Measurements from ENCODE around the gene AGBL4. TPM values are rescaled to one million over a fixed set of nuclear protein-coding genes. Genes with fewer than 3 reads are reported as not detected.

Gene AGBL4
- total and polyA plus RNA-seq, 2 of the 13 experiments (the other 11 are each of a cell fraction or from before 2014, with no cell fraction given) = not detected

DNA sequence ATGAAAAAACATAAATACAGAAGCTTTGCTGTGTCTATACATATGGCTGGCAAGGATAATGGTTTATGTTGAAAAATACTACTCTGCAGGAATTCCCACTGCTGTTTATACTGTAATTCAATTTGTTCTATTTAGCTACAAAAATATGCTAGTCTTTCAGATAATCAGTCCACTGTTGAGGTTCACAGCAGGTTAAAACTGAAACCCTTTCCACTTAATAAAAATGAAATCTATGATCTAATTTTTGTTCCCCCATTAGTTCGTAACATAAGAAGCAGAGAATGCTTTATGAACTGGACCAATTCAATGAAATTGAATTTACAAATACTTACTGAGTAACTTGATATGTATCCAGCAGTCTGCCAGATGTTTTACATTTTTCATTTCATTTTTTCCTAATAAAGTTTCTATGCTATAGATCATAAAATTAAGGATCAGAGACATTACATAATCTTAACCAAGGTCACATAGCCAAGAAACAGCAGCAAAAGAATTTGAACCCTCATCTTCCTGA is 887.0 kb downstream of the AGBL4 start (continued):
- TF ChIP-seq, protein P1, sequence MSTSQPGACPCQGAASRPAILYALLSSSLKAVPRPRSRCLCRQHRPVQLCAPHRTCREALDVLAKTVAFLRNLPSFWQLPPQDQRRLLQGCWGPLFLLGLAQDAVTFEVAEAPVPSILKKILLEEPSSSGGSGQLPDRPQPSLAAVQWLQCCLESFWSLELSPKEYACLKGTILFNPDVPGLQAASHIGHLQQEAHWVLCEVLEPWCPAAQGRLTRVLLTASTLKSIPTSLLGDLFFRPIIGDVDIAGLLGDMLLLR (CRISPR knock-in tag; IDR thresholded peaks at IDR 0.05) = no peak
- TF ChIP-seq, protein P2, sequence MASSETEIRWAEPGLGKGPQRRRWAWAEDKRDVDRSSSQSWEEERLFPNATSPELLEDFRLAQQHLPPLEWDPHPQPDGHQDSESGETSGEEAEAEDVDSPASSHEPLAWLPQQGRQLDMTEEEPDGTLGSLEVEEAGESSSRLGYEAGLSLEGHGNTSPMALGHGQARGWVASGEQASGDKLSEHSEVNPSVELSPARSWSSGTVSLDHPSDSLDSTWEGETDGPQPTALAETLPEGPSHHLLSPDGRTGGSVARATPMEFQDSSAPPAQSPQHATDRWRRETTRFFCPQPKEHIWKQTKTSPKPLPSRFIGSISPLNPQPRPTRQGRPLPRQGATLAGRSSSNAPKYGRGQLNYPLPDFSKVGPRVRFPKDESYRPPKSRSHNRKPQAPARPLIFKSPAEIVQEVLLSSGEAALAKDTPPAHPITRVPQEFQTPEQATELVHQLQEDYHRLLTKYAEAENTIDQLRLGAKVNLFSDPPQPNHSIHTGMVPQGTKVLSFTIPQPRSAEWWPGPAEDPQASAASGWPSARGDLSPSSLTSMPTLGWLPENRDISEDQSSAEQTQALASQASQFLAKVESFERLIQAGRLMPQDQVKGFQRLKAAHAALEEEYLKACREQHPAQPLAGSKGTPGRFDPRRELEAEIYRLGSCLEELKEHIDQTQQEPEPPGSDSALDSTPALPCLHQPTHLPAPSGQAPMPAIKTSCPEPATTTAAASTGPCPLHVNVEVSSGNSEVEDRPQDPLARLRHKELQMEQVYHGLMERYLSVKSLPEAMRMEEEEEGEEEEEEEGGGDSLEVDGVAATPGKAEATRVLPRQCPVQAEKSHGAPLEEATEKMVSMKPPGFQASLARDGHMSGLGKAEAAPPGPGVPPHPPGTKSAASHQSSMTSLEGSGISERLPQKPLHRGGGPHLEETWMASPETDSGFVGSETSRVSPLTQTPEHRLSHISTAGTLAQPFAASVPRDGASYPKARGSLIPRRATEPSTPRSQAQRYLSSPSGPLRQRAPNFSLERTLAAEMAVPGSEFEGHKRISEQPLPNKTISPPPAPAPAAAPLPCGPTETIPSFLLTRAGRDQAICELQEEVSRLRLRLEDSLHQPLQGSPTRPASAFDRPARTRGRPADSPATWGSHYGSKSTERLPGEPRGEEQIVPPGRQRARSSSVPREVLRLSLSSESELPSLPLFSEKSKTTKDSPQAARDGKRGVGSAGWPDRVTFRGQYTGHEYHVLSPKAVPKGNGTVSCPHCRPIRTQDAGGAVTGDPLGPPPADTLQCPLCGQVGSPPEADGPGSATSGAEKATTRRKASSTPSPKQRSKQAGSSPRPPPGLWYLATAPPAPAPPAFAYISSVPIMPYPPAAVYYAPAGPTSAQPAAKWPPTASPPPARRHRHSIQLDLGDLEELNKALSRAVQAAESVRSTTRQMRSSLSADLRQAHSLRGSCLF (CRISPR knock-in tag; IDR thresholded peaks at IDR 0.05; ENCODE audit: borderline replicate concordance) = no peak

DNA sequence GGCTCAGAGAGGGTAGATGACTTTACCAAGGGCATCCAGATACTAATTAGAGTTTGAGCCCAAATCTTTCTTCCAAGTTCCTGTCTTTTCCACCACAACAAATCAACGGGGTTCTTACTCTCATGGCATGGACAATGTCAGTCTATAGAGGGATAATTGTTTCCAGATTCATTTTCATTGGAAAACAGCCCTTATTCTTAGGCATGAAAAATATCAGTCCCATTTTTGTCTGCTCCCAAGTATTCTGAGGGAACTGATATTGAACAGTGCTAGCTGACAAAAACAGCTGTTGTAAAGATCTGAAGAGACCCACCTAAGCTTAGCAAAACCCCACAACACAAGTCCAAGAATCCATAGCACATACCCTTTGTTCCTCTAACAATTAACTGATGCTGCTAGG is 898.0 kb downstream of the AGBL4 start:
- Histone ChIP-seq H3K79me2 (ENCODE audit: insufficient read depth, low read length) (no peaks in the 10 kb centered on the region), H3K27me3 (ENCODE audit: control insufficient read depth in 1 of 2, insufficient read depth in 2 of 2, low read length in 2 of 2) (no peaks in the 10 kb centered on the region; a peak in 1 of 5 replicates), H3K4me2 (ENCODE audit: low read depth, low read length) (no peak overlapping the region), H3K4me1 (ENCODE audit: insufficient read depth, low read length) (no peaks in the 10 kb centered on the region), H4K20me1 (ENCODE audit: insufficient read depth, low read length) (no peaks in the 10 kb centered on the region), H2AFZ (ENCODE audit: low read length) (no peak overlapping the region), H3K9me3 (ENCODE audit: low read length) (peaks cover 67% of the 10 kb centered on the region), H3K27ac (ENCODE audit: extremely low read length, insufficient read depth, low read length) (no peak overlapping the region), H3K4me3 (replicated peaks in 1 of 3; ENCODE audit: insufficient read depth in 1 of 3, low read depth in 2 of 3, low read length in 3 of 3) (no peak overlapping the region), H3K9ac (ENCODE audit: insufficient read depth, low read depth, low read length) (no peak overlapping the region), H3K36me3 (replicated peaks in 1 of 2; ENCODE audit: control insufficient read depth in 1 of 2, insufficient read depth in 2 of 2, low read length in 2 of 2) (no peaks in the 10 kb centered on the region)
- FAIRE-seq (no peak), ATAC-seq (no peak), DNase-seq (ENCODE audit: low spot score) (no peak)
- intact Hi-C loops (cut with micrococcal nuclease; ENCODE audit: unreplicated experiment) (no loop called here), in situ Hi-C loops (cut with HindIII; ENCODE audit: extremely low pct_ligation_motif_present, low pct_unique_long_range_greater_than_20kb) (no loop called here)
- BruUV-seq (replicated peaks) = no TSS peak
- ChIA-PET POLR2A (no interaction called here), CTCF (ENCODE audit: low intra/inter-chr PET ratio, low total read pairs) (no interaction called here)
- 7% methylated on average over 1 of the region's 1 CpG for whole genome bisulfite sequencing (ENCODE audit: low lambda C conversion rate)
- TF ChIP-seq AGO2 (optimal IDR thresholded peaks at IDR 0.05; ENCODE audit: low read depth, low read length) (no peak), RARG (CRISPR knock-in tag; IDR thresholded peaks at IDR 0.05; ENCODE audit: low read depth) (no peak), SUZ12 (IDR thresholded peaks at IDR 0.05; ENCODE audit: low read depth, low read length) (no peak), ZNF296 (CRISPR knock-in tag; conservative IDR thresholded peaks at IDR 0.05) (no peak), RBAK (CRISPR knock-in tag; IDR thresholded peaks at IDR 0.05) (no peak), CHCHD3 (CRISPR knock-in tag; IDR thresholded peaks at IDR 0.05) (no peak), BRCA1 (CRISPR knock-in tag; IDR thresholded peaks at IDR 0.05) (no peak), KAT8 (CRISPR knock-in tag; IDR thresholded peaks at IDR 0.05) (no peak), ZNF225 (CRISPR knock-in tag; IDR thresholded peaks at IDR 0.05) (no peak)
- TF ChIP-seq, protein P3, sequence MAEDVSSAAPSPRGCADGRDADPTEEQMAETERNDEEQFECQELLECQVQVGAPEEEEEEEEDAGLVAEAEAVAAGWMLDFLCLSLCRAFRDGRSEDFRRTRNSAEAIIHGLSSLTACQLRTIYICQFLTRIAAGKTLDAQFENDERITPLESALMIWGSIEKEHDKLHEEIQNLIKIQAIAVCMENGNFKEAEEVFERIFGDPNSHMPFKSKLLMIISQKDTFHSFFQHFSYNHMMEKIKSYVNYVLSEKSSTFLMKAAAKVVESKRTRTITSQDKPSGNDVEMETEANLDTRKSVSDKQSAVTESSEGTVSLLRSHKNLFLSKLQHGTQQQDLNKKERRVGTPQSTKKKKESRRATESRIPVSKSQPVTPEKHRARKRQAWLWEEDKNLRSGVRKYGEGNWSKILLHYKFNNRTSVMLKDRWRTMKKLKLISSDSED (CRISPR knock-in tag; IDR thresholded peaks at IDR 0.05) = no peak
- TF ChIP-seq, protein P4, sequence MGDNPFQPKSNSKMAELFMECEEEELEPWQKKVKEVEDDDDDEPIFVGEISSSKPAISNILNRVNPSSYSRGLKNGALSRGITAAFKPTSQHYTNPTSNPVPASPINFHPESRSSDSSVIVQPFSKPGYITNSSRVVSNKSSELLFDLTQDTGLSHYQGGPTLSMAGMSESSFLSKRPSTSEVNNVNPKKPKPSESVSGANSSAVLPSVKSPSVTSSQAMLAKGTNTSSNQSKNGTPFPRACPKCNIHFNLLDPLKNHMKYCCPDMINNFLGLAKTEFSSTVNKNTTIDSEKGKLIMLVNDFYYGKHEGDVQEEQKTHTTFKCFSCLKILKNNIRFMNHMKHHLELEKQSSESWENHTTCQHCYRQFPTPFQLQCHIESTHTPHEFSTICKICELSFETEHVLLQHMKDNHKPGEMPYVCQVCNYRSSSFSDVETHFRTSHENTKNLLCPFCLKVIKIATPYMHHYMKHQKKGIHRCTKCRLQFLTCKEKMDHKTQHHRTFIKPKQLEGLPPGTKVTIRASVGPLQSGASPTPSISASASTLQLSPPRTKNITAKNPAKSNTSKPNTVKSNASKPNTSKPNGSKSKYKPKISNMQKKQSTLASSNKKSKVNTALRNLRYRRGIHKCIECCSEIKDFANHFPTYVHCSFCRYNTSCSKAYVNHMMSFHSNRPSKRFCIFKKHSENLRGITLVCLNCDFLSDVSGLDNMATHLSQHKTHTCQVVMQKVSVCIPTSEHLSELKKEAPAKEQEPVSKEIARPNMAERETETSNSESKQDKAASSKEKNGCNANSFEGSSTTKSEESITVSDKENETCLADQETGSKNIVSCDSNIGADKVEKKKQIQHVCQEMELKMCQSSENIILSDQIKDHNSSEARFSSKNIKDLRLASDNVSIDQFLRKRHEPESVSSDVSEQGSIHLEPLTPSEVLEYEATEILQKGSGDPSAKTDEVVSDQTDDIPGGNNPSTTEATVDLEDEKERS (CRISPR knock-in tag; IDR thresholded peaks at IDR 0.05) = no peak
- TF ChIP-seq, protein P5, sequence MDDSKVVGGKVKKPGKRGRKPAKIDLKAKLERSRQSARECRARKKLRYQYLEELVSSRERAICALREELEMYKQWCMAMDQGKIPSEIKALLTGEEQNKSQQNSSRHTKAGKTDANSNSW (CRISPR knock-in tag; IDR thresholded peaks at IDR 0.05; ENCODE audit: borderline replicate concordance) = no peak
